ENCODE results near the gene CDH23. TPM values are rescaled to one million over a fixed set of nuclear protein-coding genes. Genes with fewer than 3 reads are reported as not detected.

CDH23 gene
- total RNA-seq, 2 donors from 2014 or later, result 1.1 to 2.8 TPM

- H3K36me3 Mint-ChIP-seq (ENCODE audit: insufficient read depth in 2 of 2), result peaks cover 0 to 6% of the 10 kb centered on the region in 2 donors
- no peak overlapping the region for H3K4me3 Mint-ChIP-seq
- H3K9me3 Mint-ChIP-seq, result no peaks in the 10 kb centered on the region
- ATAC-seq (replicated peaks in 1 of 2) (peak; percentile 93 to 96), DNase-seq (peak; percentile 81 to 87)
- no peak overlapping the region for H3K27ac Mint-ChIP-seq
- no peaks in the 10 kb centered on the region for H3K4me1 Mint-ChIP-seq (ENCODE audit: low read depth)
- H3K27me3 Mint-ChIP-seq (ENCODE audit: low read depth), result no peaks in the 10 kb centered on the region
These were observed 415.5 kb downstream of the CDH23 start for GRCh38 chr10:71812016-71812912.

- Mint-ChIP-seq H3K9me3 (no peaks in the 10 kb centered on the region), H3K36me3 (ENCODE audit: insufficient read depth in 2 of 2) (peaks cover 2 to 6% of the 10 kb centered on the region in 2 donors), H3K27me3 (ENCODE audit: low read depth) (no peaks in the 10 kb centered on the region), H3K4me3 (no peak overlapping the region), H3K4me1 (ENCODE audit: low read depth) (no peaks in the 10 kb centered on the region), H3K27ac (no peak overlapping the region)
- no peak for ATAC-seq (replicated peaks in 1 of 2)
- DNase-seq, result no peak
These were observed 416.3 kb downstream of the CDH23 start for GRCh38 chr10:71812913-71813590.

GRCh38 chr10:71814922-71815411, 418.2 kb downstream of the CDH23 start:
- ATAC-seq (replicated peaks in 1 of 2) (no peak), DNase-seq (no peak)
- H3K9me3 Mint-ChIP-seq, result no peaks in the 10 kb centered on the region
- no peak overlapping the region for H3K27ac Mint-ChIP-seq
- no peaks in the 10 kb centered on the region for H3K27me3 Mint-ChIP-seq (ENCODE audit: low read depth)
- H3K36me3 Mint-ChIP-seq (ENCODE audit: insufficient read depth in 2 of 2), result peaks cover 2 to 6% of the 10 kb centered on the region in 2 donors
- no peaks in the 10 kb centered on the region for H3K4me1 Mint-ChIP-seq (ENCODE audit: low read depth)
- no peak overlapping the region for H3K4me3 Mint-ChIP-seq

GRCh38 chr10:71815515-71816130, 418.9 kb downstream of the CDH23 start:
- H3K4me1 Mint-ChIP-seq (ENCODE audit: low read depth), result no peaks in the 10 kb centered on the region
- no peaks in the 10 kb centered on the region for H3K27me3 Mint-ChIP-seq (ENCODE audit: low read depth)
- H3K36me3 Mint-ChIP-seq (ENCODE audit: insufficient read depth in 2 of 2), result peaks cover 2 to 6% of the 10 kb centered on the region in 2 donors
- H3K9me3 Mint-ChIP-seq, result no peaks in the 10 kb centered on the region
- H3K4me3 Mint-ChIP-seq, result no peak overlapping the region
- DNase-seq, result no peak
- ATAC-seq (replicated peaks in 1 of 2), result no peak
- peak overlapping the region; percentile 19 for H3K27ac Mint-ChIP-seq

GRCh38 chr10:71816421-71816851, 419.7 kb downstream of the CDH23 start:
- Mint-ChIP-seq H3K9me3 (no peaks in the 10 kb centered on the region), H3K27me3 (ENCODE audit: low read depth) (no peaks in the 10 kb centered on the region), H3K36me3 (ENCODE audit: insufficient read depth in 2 of 2) (peaks cover 4 to 11% of the 10 kb centered on the region in 2 donors), H3K4me1 (ENCODE audit: low read depth) (peaks cover 2% of the 10 kb centered on the region), H3K27ac (no peak overlapping the region), H3K4me3 (no peak overlapping the region)
- no peak for ATAC-seq (replicated peaks in 1 of 2)
- no peak for DNase-seq

GRCh38 chr10:71816936-71817618, 420.4 kb downstream of the CDH23 start:
- peak overlapping the region; percentile 25 for H3K27ac Mint-ChIP-seq
- peaks cover 4 to 11% of the 10 kb centered on the region in 2 donors for H3K36me3 Mint-ChIP-seq (ENCODE audit: insufficient read depth in 2 of 2)
- no peak for ATAC-seq (replicated peaks in 1 of 2)

GRCh38 chr10:71817831-71818655, 421.3 kb downstream of the CDH23 start:
- DNase-seq, result no peak
- no peak overlapping the region for H3K4me3 Mint-ChIP-seq
- no peaks in the 10 kb centered on the region for H3K9me3 Mint-ChIP-seq
- ATAC-seq (replicated peaks in 1 of 2), result no peak
- no peaks in the 10 kb centered on the region for H3K27me3 Mint-ChIP-seq (ENCODE audit: low read depth)
- H3K4me1 Mint-ChIP-seq (ENCODE audit: low read depth), result peaks cover 16% of the 10 kb centered on the region
- H3K36me3 Mint-ChIP-seq (ENCODE audit: insufficient read depth in 2 of 2), result peaks cover 4 to 11% of the 10 kb centered on the region in 2 donors
- no peak overlapping the region for H3K27ac Mint-ChIP-seq

More at GRCh38 chr10:71816936-71817618, 420.4 kb downstream of the CDH23 start:
- no peak for DNase-seq
- H3K9me3 Mint-ChIP-seq, result no peaks in the 10 kb centered on the region
- H3K4me3 Mint-ChIP-seq, result no peak overlapping the region
- H3K4me1 Mint-ChIP-seq (ENCODE audit: low read depth), result peaks cover 9% of the 10 kb centered on the region
- H3K27me3 Mint-ChIP-seq (ENCODE audit: low read depth), result no peaks in the 10 kb centered on the region

GRCh38 chr10:71818674-71819260, 422.0 kb downstream of the CDH23 start:
- H3K36me3 Mint-ChIP-seq (ENCODE audit: insufficient read depth in 2 of 2), result peaks cover 4 to 11% of the 10 kb centered on the region in 2 donors
- no peaks in the 10 kb centered on the region for H3K9me3 Mint-ChIP-seq
- no peak overlapping the region for H3K4me3 Mint-ChIP-seq
- no peak for ATAC-seq (replicated peaks in 1 of 2)
- no peak for DNase-seq
- no peak overlapping the region for H3K27ac Mint-ChIP-seq
- no peaks in the 10 kb centered on the region for H3K27me3 Mint-ChIP-seq (ENCODE audit: low read depth)
- peaks cover 16% of the 10 kb centered on the region for H3K4me1 Mint-ChIP-seq (ENCODE audit: low read depth)

- no peak overlapping the region for H3K27ac Mint-ChIP-seq
- ATAC-seq (replicated peaks in 1 of 2) (no peak), DNase-seq (no peak)
- H3K9me3 Mint-ChIP-seq, result no peaks in the 10 kb centered on the region
- peaks cover 4 to 11% of the 10 kb centered on the region in 2 donors for H3K36me3 Mint-ChIP-seq (ENCODE audit: insufficient read depth in 2 of 2)
- H3K27me3 Mint-ChIP-seq (ENCODE audit: low read depth), result no peaks in the 10 kb centered on the region
- H3K4me3 Mint-ChIP-seq, result no peak overlapping the region
- peaks cover 16% of the 10 kb centered on the region for H3K4me1 Mint-ChIP-seq (ENCODE audit: low read depth)
These were observed 422.7 kb downstream of the CDH23 start for GRCh38 chr10:71819441-71819861.

- no peaks in the 10 kb centered on the region for H3K27me3 Mint-ChIP-seq (ENCODE audit: low read depth)
- peaks cover 16% of the 10 kb centered on the region for H3K4me1 Mint-ChIP-seq (ENCODE audit: low read depth)
- H3K9me3 Mint-ChIP-seq, result no peaks in the 10 kb centered on the region
- peaks cover 4 to 11% of the 10 kb centered on the region in 2 donors for H3K36me3 Mint-ChIP-seq (ENCODE audit: insufficient read depth in 2 of 2)
- DNase-seq, result no peak
- no peak overlapping the region for H3K4me3 Mint-ChIP-seq
- no peak overlapping the region for H3K27ac Mint-ChIP-seq
- ATAC-seq (replicated peaks in 1 of 2), result no peak
These were observed 423.3 kb downstream of the CDH23 start for GRCh38 chr10:71819985-71820384.

- H3K4me3 Mint-ChIP-seq, result no peak overlapping the region
- no peak for ATAC-seq (replicated peaks in 1 of 2)
- H3K36me3 Mint-ChIP-seq (ENCODE audit: insufficient read depth in 2 of 2), result peaks cover 4 to 12% of the 10 kb centered on the region in 2 donors
- H3K27me3 Mint-ChIP-seq (ENCODE audit: low read depth), result no peaks in the 10 kb centered on the region
- peaks cover 16% of the 10 kb centered on the region for H3K4me1 Mint-ChIP-seq (ENCODE audit: low read depth)
- peak overlapping the region; percentile 46 for H3K27ac Mint-ChIP-seq
- DNase-seq, result no peak
- no peaks in the 10 kb centered on the region for H3K9me3 Mint-ChIP-seq
These were observed 424.2 kb downstream of the CDH23 start for GRCh38 chr10:71820966-71821365.

All from activated T-cell treated with anti-CD3 and anti-CD28 coated beads, Interleukin-2, amount 50 U/mL, for 72 hours (primary cell).